Esophagus muscularis mucosa (tissue), 4 donors: ENCODE results near the gene KMT2B. TPM values are rescaled to one million over a fixed set of nuclear protein-coding genes. Genes with fewer than 3 reads are reported as not detected.

Source experiments
- DNase-seq: peaks from one replicate; pipeline ENCODE4 v3.0.0-alpha.2; 2017; ENCODE audit errors: extremely low spot score
- H3K27ac ChIP-seq, 4 donors: fragments of 200-600 bp; sonication (generic); replicated peaks in 1 of 4; 1 replicate in 3 of 4; 2 replicates in 1 of 4; pipeline ENCODE4 v1.5.1; 2016 to 2019; ENCODE audit warnings: mild to moderate bottlenecking in 1 of 4
- H3K27me3 ChIP-seq, 4 donors: fragments of 200-600 bp; sonication (generic); one replicate each; pipeline versions ENCODE4 v1.5.1 to v1.6.0; 2016 to 2019
- H3K36me3 ChIP-seq, 4 donors: fragments of 200-600 bp; sonication (generic); one replicate each; pipeline ENCODE4 v1.5.1; 2016 to 2019
- H3K4me1 ChIP-seq, 4 donors: fragments of 200-600 bp; sonication (generic); one replicate each; pipeline ENCODE4 v1.5.1; 2016 to 2019
- H3K4me3 ChIP-seq, 4 donors: fragments of 200-600 bp; sonication (generic); 1 replicate in 2 of 4; 2 replicates in 2 of 4; pipeline ENCODE4 v1.5.1; 2016 to 2019; ENCODE audit warnings: mild to moderate bottlenecking in 4 of 4, moderate library complexity in 1 of 4
- H3K9me3 ChIP-seq, 4 donors: fragments of 200-600 bp; sonication (generic); 1 replicate in 3 of 4; 2 replicates in 1 of 4; pipeline ENCODE4 v1.5.1; 2016 to 2019
- CTCF ChIP-seq, 3 experiments: fragments of 200-600 bp in 2 of 3; fragments of 450-650 bp in 1 of 3; sonication (generic) in 2 of 3; IDR thresholded peaks; one replicate each; pipeline ENCODE4 v1.5.1; 2017 to 2019; ENCODE audit warnings: antibody characterized with exemption in 3 of 3, mild to moderate bottlenecking in 2 of 3, moderate library complexity in 1 of 3
- EP300 ChIP-seq: sonication (generic); formaldehyde crosslinking; IDR thresholded peaks from one replicate; pipeline ENCODE4 v1.6.1; 2017; ENCODE audit warnings: antibody characterized with exemption
- POLR2A ChIP-seq: fragments of 450-650 bp; IDR thresholded peaks from one replicate; pipeline ENCODE4 v1.6.1; 2017; ENCODE audit warnings: antibody characterized with exemption, moderate library complexity, mild to moderate bottlenecking, low read depth
- POLR2AphosphoS5 ChIP-seq, 2 donors: sonication (generic); formaldehyde crosslinking; IDR thresholded peaks; one replicate each; pipeline ENCODE4 v1.6.1; 2017; ENCODE audit warnings: antibody characterized with exemption in 2 of 2
- WGBS: methylation state at CpG from one replicate; pipeline ENCODE4 v1.1.5; 2018; 5-methylcytosine and 5-hydroxymethylcytosine counted together
- intact Hi-C: fragments of 100-400 bp; cut with DNase I; formaldehyde crosslinking; loops from one replicate; pipeline ENCODE4 v1.15.1; 2023
- total RNA-seq, 4 donors: library from RNA; depleted of rRNA; stranded (reverse); fragments of >200 nt; gene quantifications; one replicate each; pipeline versions ENCODE4 v1.1.0 to v1.2.1, GENCODE V29; 2016

The KMT2B gene
- total RNA-seq, 4 donors from 2014 or later: 22.0 to 30.6 (median 24.2) TPM

GRCh38 chr19:35736913-35737886 lies 19.4 kb downstream of the KMT2B start:
- peaks cover 51 to 75% (median 71%) of the 10 kb centered on the region in 4 donors for H3K36me3 ChIP-seq
- H3K9me3 ChIP-seq: no peaks in the 10 kb centered on the region
- H3K4me1 ChIP-seq: peaks cover 14 to 36% (median 24%) of the 10 kb centered on the region in 4 donors
- intact Hi-C loops: no loop called here
- DNase-seq: no peak
- H3K4me3 ChIP-seq: no peak overlapping the region
- H3K27ac ChIP-seq: peak overlapping the region in 1 of 4 donors; percentile 30
- 91% methylated on average over 20 of the region's 22 CpGs for WGBS
- TF ChIP-seq POLR2AphosphoS5 (IDR thresholded peaks at IDR 0.05) (peak in 1 of 2 donors; percentile 8), POLR2A (no peak), EP300 (no peak)
- no peaks in the 10 kb centered on the region for H3K27me3 ChIP-seq

- intact Hi-C loops: no loop called here
- Histone ChIP-seq H3K36me3 (peaks cover 43 to 75% (median 66%) of the 10 kb centered on the region in 4 donors), H3K9me3 (no peaks in the 10 kb centered on the region), H3K27ac (peak overlapping the region in 1 of 4 donors; percentile 94), H3K4me3 (no peak overlapping the region), H3K4me1 (peaks cover 14 to 46% (median 26%) of the 10 kb centered on the region in 4 donors), H3K27me3 (no peaks in the 10 kb centered on the region)
- DNase-seq: no peak
- WGBS: 90% methylated on average over 33 of the region's 37 CpGs
- TF ChIP-seq POLR2AphosphoS5 (IDR thresholded peaks at IDR 0.05) (no peak), CTCF (IDR thresholded peaks at IDR 0.05) (no peak), POLR2A (no peak), EP300 (no peak)
These were observed 20.5 kb downstream of the KMT2B start for GRCh38 chr19:35738021-35738886.

DNA sequence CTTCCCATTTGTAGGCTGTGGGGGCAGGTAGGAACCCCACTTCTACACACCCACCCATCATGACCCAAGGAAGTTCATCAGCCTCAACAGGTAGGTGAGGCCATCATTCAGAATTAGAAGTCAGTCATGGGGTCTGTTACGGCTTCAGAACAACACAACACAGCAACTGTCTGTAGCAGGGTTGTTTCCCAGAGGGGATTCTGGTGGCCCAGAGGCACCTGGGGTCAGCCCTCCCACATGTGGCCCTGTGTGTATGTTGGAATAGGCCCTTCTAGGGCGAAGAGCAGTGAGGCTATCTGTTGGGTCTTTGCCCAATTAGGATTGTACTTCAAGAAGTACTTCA lies 21.1 kb downstream of the KMT2B start:
- peaks cover 16 to 52% (median 28%) of the 10 kb centered on the region in 4 donors for H3K4me1 ChIP-seq
- peak overlapping the region in 2 of 4 donors; percentile 20 to 94 for H3K27ac ChIP-seq
- H3K9me3 ChIP-seq: no peaks in the 10 kb centered on the region
- no peak for DNase-seq
- intact Hi-C loops: no loop called here
- TF ChIP-seq EP300 (no peak), CTCF (IDR thresholded peaks at IDR 0.05) (no peak), POLR2AphosphoS5 (IDR thresholded peaks at IDR 0.05) (no peak), POLR2A (no peak)
- no peaks in the 10 kb centered on the region for H3K27me3 ChIP-seq
- peaks cover 37 to 75% (median 62%) of the 10 kb centered on the region in 4 donors for H3K36me3 ChIP-seq
- H3K4me3 ChIP-seq: no peak overlapping the region
- 83% methylated on average over 1 of the region's 2 CpGs for WGBS

DNA sequence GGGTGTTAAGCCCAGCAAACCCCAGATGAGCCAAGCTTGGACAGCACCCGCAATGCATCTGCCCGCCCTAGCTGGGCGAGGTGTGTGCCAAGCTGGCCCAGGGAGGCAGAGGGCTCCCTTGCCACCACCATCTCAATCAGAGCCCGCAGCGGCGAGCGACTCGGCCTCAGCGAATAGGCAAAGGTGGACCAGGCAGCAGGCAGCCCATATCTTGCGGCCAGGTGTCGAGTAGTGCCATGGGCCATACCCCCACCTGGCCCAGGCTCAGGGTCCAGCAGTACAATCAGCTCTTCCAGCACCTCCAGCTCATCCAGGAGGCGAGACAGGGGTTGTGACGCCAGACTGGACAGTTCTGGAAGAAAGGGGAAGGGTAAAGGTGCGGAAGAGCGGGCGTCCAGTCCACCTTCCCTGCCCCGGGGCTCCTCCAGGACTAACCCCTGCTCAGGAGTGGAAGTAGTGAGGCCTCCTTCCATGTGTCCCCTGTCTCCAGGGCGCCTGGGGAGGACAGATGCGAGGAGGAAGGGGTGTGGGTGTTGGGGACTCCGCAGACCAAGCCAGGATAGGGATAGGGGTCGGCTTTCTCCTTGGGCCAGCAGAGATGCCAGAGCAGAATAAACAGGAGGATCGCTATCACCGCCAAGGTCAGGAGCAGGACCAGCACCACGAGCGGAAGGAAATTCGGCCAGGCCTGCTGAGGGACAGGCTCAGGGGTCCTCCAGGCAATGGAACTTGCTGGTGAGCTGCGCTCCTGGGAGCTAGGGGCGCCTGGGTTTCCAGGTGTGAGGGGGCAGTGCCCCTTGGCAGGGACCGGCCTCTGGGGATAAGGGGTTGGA lies 21.7 kb downstream of the KMT2B start:
- peaks cover 31 to 73% (median 58%) of the 10 kb centered on the region in 4 donors for H3K36me3 ChIP-seq
- no peaks in the 10 kb centered on the region for H3K27me3 ChIP-seq
- peaks cover 22 to 59% (median 35%) of the 10 kb centered on the region in 4 donors for H3K4me1 ChIP-seq
- WGBS: 76% methylated on average over 18 of the region's 29 CpGs
- no peaks in the 10 kb centered on the region for H3K9me3 ChIP-seq
- peak overlapping the region; percentile 58 to 67 (median 66) for H3K4me3 ChIP-seq
- DNase-seq: no peak
- peak overlapping the region; percentile 80 to 94 (median 88) for H3K27ac ChIP-seq
- TF ChIP-seq POLR2AphosphoS5 (IDR thresholded peaks at IDR 0.05) (no peak), POLR2A (no peak), CTCF (IDR thresholded peaks at IDR 0.05) (no peak), EP300 (no peak)
- intact Hi-C loops: no loop called here
